LNCAP (cell line): Measurements from ENCODE around the gene MKNK1.

Experiments
- TF ChIP-seq, protein P1 (sequence below): fragments of 450-650 bp; IDR thresholded peaks from 2 replicates; pipeline ENCODE4 v1.5.1; 2017; ENCODE audit warnings: mild to moderate bottlenecking

MKNK1 gene

DNA sequence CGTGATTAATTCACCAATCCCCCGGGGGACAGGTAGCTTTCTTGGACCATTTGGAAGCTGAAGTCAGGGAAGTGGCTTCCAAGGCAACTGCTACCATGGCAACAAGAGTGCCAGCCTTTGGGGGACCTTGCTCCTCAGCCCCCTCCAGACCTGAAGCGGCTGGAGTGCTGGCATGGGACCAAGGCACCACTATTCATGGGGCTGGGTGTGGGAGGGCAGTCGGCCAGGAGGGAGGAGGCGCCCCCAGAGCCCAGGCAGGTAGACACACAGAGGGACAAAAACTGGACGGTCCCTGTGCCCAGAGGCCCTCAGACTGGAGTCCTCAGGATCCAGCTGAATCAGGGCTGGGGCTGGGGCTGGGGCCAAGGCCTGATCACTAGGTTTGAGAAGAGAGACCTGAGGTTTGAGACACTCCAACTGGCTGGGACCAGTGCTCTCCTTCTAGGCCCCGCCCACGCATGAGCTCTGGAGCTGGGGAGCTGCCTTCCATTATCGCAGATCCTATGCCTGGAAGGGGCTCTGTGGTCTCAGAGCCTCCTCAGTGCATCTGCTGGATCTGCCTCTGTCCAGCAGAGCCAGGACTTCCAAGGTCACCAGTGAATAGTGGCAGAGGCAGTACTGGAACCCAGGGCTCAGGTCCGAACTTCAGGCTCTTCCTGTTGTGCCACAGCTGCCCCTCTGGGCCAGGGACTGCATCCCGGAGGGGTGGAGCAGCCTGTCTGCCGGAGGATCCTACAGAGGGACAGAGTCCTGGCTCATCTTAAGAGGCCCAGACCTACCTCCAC lies 49.3 kb downstream of the MKNK1 start:
- TF ChIP-seq, protein P1, sequence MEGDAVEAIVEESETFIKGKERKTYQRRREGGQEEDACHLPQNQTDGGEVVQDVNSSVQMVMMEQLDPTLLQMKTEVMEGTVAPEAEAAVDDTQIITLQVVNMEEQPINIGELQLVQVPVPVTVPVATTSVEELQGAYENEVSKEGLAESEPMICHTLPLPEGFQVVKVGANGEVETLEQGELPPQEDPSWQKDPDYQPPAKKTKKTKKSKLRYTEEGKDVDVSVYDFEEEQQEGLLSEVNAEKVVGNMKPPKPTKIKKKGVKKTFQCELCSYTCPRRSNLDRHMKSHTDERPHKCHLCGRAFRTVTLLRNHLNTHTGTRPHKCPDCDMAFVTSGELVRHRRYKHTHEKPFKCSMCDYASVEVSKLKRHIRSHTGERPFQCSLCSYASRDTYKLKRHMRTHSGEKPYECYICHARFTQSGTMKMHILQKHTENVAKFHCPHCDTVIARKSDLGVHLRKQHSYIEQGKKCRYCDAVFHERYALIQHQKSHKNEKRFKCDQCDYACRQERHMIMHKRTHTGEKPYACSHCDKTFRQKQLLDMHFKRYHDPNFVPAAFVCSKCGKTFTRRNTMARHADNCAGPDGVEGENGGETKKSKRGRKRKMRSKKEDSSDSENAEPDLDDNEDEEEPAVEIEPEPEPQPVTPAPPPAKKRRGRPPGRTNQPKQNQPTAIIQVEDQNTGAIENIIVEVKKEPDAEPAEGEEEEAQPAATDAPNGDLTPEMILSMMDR: no peak

DNA sequence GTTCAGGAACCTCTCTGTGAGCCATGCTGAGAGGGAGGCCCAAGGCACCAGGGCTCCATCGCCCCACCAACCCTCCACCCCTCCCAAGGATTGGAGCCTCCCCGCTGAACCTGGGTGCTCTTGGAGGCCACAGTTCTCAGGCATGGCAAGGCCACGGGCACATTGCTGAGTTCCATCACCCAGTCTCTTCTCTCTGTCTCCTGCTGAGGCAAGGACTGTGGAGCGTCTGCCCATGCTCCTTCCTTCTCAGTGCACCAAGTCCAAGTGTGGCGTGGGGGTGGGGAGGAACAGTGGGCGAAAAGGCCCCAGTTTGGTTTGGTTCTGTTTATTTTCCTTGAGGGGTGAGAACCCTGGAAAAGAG lies 49.9 kb downstream of the MKNK1 start:
- TF ChIP-seq, protein P1: no peak

DNA sequence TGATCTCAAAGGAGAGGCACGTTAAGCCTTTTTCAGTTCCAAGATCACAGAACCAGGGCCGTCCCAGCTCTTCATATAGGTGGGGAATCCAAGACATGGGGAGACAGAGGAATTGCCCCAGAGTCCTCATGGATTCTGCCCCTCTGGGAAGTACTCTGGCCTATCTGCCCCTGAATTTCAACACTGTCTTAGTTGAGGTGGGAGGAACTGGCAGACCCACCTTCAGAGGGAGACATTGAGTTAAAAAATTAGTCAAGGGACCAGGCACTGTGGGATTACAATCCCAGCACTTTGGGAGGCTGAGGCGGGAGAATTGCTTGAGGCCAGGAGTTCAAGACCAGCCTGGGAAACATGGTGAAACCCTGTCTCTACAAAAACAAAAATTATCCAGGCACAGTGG lies 50.6 kb downstream of the MKNK1 start:
- TF ChIP-seq, protein P1: no peak

DNA sequence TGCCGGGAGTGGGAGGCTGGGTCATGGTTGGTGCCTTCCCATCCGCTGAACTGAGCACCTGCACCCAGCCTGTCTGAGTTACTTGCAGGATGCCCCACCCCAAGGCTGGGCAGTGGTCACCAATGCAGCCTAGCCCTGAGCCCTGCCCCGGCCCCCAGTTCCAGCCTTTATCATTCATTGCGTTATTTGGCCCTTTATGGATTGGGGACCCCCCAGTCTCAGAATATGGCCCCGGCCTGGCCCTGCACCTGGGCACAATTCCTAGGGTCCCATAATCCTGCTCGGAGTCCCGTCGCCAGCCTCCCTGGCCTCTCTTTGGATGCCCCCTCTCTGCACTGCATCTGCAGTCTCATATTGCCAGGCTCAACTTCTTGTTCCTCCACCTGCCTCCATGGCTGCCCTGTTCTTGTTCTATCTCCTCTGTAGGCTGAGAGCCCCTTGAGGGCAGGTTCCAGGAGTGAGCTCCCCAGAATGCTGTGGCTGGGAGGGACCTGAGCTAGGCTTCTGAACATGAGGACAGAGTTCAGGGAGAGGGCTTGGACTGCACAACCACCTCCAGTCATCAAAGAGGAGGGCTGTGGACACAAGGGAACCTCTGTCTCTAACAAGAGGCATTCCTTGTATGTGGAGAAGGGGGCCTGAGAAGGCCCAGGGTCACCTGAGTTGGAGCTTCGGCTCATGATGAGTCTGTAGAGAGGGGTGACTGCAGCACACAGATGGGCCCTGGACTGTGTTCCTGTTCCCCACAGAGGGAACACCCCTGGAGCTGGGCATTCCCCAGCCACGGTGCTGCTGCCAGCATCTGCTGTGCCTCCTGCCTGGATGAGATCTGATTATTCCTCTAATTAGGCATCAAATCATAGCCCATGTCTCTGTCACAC lies 51.5 kb downstream of the MKNK1 start:
- TF ChIP-seq, protein P1: no peak

DNA sequence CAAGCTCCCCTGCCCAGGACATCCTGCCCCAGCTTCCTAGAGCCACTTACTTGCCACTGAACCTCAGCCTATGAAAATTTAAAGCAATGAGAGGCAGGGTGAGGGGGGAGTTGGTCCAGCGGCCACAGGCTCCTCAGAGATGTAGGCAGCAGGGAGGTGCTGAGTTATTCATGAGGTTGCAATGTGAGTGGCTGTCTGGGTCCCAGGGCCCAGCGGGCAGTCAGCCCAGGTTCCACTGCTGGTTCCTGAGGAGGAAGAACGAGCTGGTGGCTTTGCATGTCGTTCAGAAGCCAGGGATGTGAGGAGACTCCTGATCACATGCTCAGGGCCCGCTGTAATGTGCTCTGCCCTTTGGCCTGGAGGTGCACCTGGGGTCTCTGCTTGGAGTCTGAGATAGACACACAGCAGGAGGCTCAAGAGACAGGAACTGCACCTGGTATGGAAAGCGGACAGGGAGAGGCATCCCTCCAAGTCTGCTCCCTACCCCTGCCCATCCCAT lies 52.4 kb downstream of the MKNK1 start, which contains the start of gene KNCN:
Gene KNCN, minus strand, starts transcription at position 51 of the 499 bp plus-strand sequence. CDS start 432 bp downstream, outside the sequence.
- TF ChIP-seq, protein P1: no peak

DNA sequence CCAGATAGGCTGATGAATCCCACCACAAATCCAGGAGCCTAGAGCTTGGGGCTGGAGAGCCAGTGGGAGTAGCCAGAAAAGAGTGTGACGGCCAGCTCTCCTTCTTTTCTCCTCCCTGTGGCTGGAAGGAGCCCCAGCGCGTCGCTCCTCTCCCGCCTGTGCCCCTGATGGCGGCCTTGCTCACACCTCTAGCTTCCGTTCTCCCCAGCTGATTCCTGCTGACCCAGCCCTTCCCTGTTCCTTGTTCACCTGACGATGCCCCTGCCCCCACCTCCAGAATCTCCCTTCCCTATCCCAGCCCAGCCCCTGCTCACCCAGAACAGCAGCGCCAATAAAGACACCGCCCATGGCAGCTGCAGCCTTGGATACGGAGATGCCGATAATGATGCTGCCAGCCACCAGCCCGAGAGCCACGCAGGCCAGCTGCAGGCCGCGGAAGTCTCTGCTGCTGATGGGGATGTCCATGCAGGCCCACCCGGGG lies 53.3 kb downstream of the MKNK1 start:
- TF ChIP-seq, protein P1: no peak

DNA sequence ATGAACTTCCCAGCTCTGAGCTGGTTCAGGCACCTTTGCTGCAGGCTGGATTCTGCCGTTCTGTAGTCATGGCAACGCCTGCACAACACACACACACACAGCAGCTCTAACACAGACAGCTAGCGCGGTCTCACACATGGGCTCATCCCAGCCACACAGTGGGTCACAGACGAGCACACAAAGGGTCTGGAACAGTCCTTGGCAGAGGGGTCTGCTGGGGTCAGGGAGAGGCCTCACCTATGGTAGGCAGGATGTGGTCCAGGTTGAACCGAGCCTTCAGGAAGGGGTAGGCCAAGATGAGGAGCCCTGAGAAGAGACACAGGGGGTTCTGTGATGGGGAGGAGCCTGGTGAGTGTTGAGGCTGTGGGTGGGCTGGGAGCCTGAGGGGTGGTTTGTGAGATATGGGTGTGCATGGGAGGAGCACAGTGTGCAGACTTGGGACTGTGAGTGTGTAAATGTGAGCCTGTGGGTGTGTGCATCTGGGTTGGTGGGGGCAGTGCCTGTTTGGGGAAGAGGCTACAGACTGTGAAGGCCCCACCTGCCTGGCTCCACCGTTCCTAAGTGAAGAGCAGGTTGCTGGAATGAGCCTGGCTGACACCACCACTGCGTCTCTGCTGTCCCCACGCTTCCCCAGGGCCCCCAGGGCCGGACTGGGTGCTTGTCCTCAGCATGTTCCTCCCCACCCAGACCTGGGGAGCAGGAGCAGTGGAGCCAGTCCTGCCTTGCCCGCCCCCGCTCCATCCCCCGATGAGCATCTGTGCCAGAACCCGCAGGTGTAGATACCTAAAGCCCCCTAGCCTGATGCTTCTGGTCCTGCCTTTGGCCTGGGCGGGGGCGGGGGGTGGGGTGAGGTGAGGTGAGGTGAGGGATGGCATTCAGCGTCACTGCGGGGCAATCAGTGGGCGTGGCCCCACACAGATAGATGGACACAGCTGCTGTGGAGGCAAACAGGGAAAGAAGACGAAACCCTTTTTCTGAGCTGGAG lies 54.1 kb downstream of the MKNK1 start:
- TF ChIP-seq, protein P1: no peak
